HCT116 (cell line): ENCODE measurements around the gene POLR3H. TPM values are rescaled to one million over a fixed set of nuclear protein-coding genes. Genes with fewer than 3 reads are reported as not detected.

ENCODE experiments used
- ATAC-seq: fragments of 200-7000 bp; cut with Tn5 transposase; 2 replicates; pipeline ENCODE4 v1.9.1; 2020; ENCODE audit warnings: mild to moderate bottlenecking, moderate library complexity
- BruUV-seq: library from RNA; stranded (reverse); fragments of 400-500 nt; replicated peaks from 2 replicates; lab custom pipeline; 2021; lab: Mats Ljungman, UMichigan
- CTCF ChIA-PET: fragments of 300-600 bp; sonication (Branson Sonifier 250); formaldehyde crosslinking; loops from one replicate; lab custom pipeline; 2021; ENCODE audit warnings: antibody characterized with exemption; lab: Charles Lee
- POLR2A ChIA-PET: fragments of 300-600, 350-600 bp; sonication (Branson Sonifier 250); formaldehyde crosslinking; loops from one replicate; lab custom pipeline; 2021; ENCODE audit warnings: antibody characterized with exemption; lab: Charles Lee
- RAD21 ChIA-PET, 2 experiments: fragments of 300-600 bp; sonication (Branson Sonifier 250); formaldehyde crosslinking; loops; one replicate each; lab custom pipeline; 2023; ENCODE audit warnings: low total read pairs in 2 of 2; ENCODE audit not compliant: uncharacterized antibody in 2 of 2, unreplicated experiment in 2 of 2, low non-redundant PET in 1 of 2; lab: Charles Lee
- DNase-seq: peaks from one replicate; pipeline ENCODE4 v3.0.0-alpha.2; 2010; ENCODE audit warnings: low read depth, low spot score
- H2AFZ ChIP-seq: fragments of 200-600 bp; shearing (Covaris generic), sonication (generic); 2 replicates; pipeline ENCODE4 v1.6.1; 2017; ENCODE audit warnings: low read depth, mixed run types, mixed read lengths, antibody characterized with exemption, low read length; ENCODE audit not compliant: poor library complexity, severe bottlenecking
- H3K27ac ChIP-seq: 2 replicates; pipeline ENCODE4 v1.5.1; 2012; ENCODE audit warnings: low read depth, low read length
- H3K27me3 ChIP-seq: fragments of 200-600 bp; sonication (generic); 2 replicates; pipeline ENCODE4 v1.6.1; 2016; ENCODE audit warnings: mixed run types, low read length, mixed read lengths; ENCODE audit not compliant: insufficient read depth
- H3K36me3 ChIP-seq, 2 experiments: fragments of 200-500 bp in 1 of 2; fragments of 200-600 bp in 1 of 2; sonication (Bioruptor generic) in 1 of 2; sonication (generic) in 1 of 2; 2 replicates each; pipeline versions ENCODE4 v1.5.1 to v1.6.1; 2014 to 2016; ENCODE audit warnings: low read length in 2 of 2, inconsistent platforms in 1 of 2, mixed read lengths in 1 of 2, mixed run types in 1 of 2; ENCODE audit not compliant: insufficient read depth in 2 of 2, control insufficient read depth in 1 of 2
- H3K4me1 ChIP-seq, 2 experiments: fragments of 200-600 bp in 1 of 2; sonication (generic) in 1 of 2; 2 replicates each; pipeline versions ENCODE4 v1.5.1 to v1.6.1; 2012 to 2017; ENCODE audit warnings: low read length in 2 of 2, inconsistent platforms in 1 of 2, mild to moderate bottlenecking in 1 of 2, mixed read lengths in 1 of 2, mixed run types in 1 of 2, moderate library complexity in 1 of 2; ENCODE audit not compliant: insufficient read depth in 2 of 2, control insufficient read depth in 1 of 2
- H3K4me2 ChIP-seq: fragments of 200-600 bp; sonication (generic); 2 replicates; pipeline ENCODE4 v1.6.1; 2017; ENCODE audit warnings: mixed run types, low read length, mixed read lengths
- H3K4me3 ChIP-seq, 2 experiments: fragments of 200-600 bp in 1 of 2; sonication (generic) in 1 of 2; replicated peaks in 1 of 2; 2 replicates each; pipeline ENCODE4 v1.5.1; 2011 to 2016; ENCODE audit warnings: low read length in 2 of 2, control low read depth in 1 of 2, low read depth in 1 of 2, mild to moderate bottlenecking in 1 of 2, mixed read lengths in 1 of 2, mixed run types in 1 of 2
- H3K79me2 ChIP-seq: fragments of 200-600 bp; sonication (generic); 2 replicates; pipeline ENCODE4 v1.6.1; 2017; ENCODE audit warnings: mild to moderate bottlenecking, mixed run types, low read length, moderate library complexity, mixed read lengths; ENCODE audit not compliant: insufficient read depth
- H3K9ac ChIP-seq: fragments of 200-600 bp; sonication (generic); 2 replicates; pipeline ENCODE4 v1.6.1; 2016; ENCODE audit warnings: low read length, mixed read lengths
- H3K9me2 ChIP-seq: fragments of 200-600 bp; sonication (generic), shearing (Covaris generic); 2 replicates; pipeline ENCODE4 v1.6.1; 2017; ENCODE audit warnings: mixed run types, mild to moderate bottlenecking, moderate library complexity; ENCODE audit not compliant: insufficient read depth
- H3K9me3 ChIP-seq, 2 experiments: fragments of 200-500 bp in 1 of 2; fragments of 200-600 bp in 1 of 2; sonication (Bioruptor generic) in 1 of 2; sonication (generic) in 1 of 2; 2 replicates each; pipeline ENCODE4 v1.6.1; 2014 to 2017; ENCODE audit warnings: low read length in 2 of 2, mixed read lengths in 2 of 2, inconsistent platforms in 1 of 2, low read depth in 1 of 2, mild to moderate bottlenecking in 1 of 2, mixed run types in 1 of 2, moderate library complexity in 1 of 2; ENCODE audit not compliant: control insufficient read depth in 1 of 2, insufficient read depth in 1 of 2
- H4K20me1 ChIP-seq: fragments of 200-600 bp; sonication (generic), shearing (Covaris generic); 2 replicates; pipeline ENCODE4 v1.6.1; 2017; ENCODE audit warnings: mixed run types, mild to moderate bottlenecking, moderate library complexity; ENCODE audit not compliant: insufficient read depth
- CTCF ChIP-seq, 3 experiments: fragments of 200-600 bp in 1 of 3; sonication (generic) in 1 of 3; IDR thresholded peaks in 2 of 3; conservative IDR thresholded peaks in 1 of 3; 2 replicates each; pipeline ENCODE4 v1.5.1; 2012 to 2017; ENCODE audit warnings: low read depth in 2 of 3, low read length in 2 of 3, antibody characterized with exemption in 1 of 3, borderline replicate concordance in 1 of 3, control low read depth in 1 of 3, mild to moderate bottlenecking in 1 of 3, mixed read lengths in 1 of 3, mixed run types in 1 of 3, moderate library complexity in 1 of 3; ENCODE audit not compliant: insufficient read depth in 1 of 3
- EGR1 ChIP-seq: IDR thresholded peaks from 2 replicates; pipeline ENCODE4 v1.6.1; 2012; ENCODE audit warnings: low read depth
- EZH2 ChIP-seq: fragments of 200-600 bp; sonication (generic); IDR thresholded peaks from 2 replicates; pipeline ENCODE4 v1.6.1; 2017; ENCODE audit warnings: antibody characterized with exemption, mixed run types
- JUND ChIP-seq: IDR thresholded peaks from 2 replicates; pipeline ENCODE4 v1.6.1; 2012
- POLR2AphosphoS5 ChIP-seq: IDR thresholded peaks from 2 replicates; pipeline ENCODE4 v1.6.1; 2011; ENCODE audit warnings: mild to moderate bottlenecking, low read depth, low read length, moderate library complexity
- SRF ChIP-seq: IDR thresholded peaks from 2 replicates; pipeline ENCODE4 v1.6.1; 2012; ENCODE audit warnings: low read depth
- YY1 ChIP-seq: IDR thresholded peaks from 2 replicates; pipeline ENCODE4 v1.6.1; 2011; ENCODE audit warnings: low read length, low read depth, moderate library complexity, mild to moderate bottlenecking; ENCODE audit not compliant: insufficient replicate concordance; ENCODE audit errors: extremely low read depth
- intact Hi-C: fragments of 100-400 bp; cut with micrococcal nuclease; formaldehyde crosslinking; loops from 2 replicates; pipeline ENCODE4 v1.10.0; 2022
- total RNA-seq: library from RNA; stranded (reverse); gene quantifications from one replicate; pipeline ENCODE4 v1.2.1, GENCODE V29; 2021; ENCODE audit not compliant: unreplicated experiment
- TF ChIP-seq, protein P1 (sequence below): IDR thresholded peaks from 2 replicates; pipeline ENCODE4 v1.6.1; 2012

POLR3H gene
- total RNA-seq, 1 experiment from 2014 or later: 62.1 TPM

DNA sequence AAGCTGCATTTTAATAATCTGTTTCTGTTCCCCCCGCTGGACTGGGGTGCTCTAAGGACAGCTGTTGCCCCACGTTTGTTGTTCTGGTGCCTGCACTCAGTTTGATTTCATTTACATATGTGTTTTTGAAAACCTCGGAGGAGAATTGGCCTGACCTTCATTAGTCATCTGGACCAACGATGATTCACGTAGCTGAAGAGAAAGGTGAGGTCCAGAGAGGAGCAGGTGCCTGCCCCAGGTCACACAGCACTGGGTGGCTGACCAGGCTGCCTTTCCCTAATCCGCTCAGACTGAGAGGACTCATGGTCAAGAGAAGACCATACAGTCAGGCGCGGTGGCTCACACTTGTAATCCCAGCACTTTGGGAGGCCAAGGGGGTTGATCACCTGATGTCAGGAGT lies 20.3 kb upstream of the POLR3H start:
- H4K20me1 ChIP-seq: no peaks in the 10 kb centered on the region
- no peaks in the 10 kb centered on the region for H3K9me3 ChIP-seq
- no TSS peak for BruUV-seq
- no peaks in the 10 kb centered on the region for H3K9me2 ChIP-seq
- no peak for TF ChIP-seq JUND
- no peak for TF ChIP-seq CTCF (IDR thresholded peaks at IDR 0.05 in 2 of 3, conservative IDR thresholded peaks at IDR 0.05 in 1 of 3; ENCODE audit: borderline replicate concordance in 1 of 3, insufficient read depth in 1 of 3, low read depth in 2 of 3, low read length in 2 of 3)
- no peak for TF ChIP-seq SRF
- no peak for TF ChIP-seq EGR1
- TF ChIP-seq, protein P1, sequence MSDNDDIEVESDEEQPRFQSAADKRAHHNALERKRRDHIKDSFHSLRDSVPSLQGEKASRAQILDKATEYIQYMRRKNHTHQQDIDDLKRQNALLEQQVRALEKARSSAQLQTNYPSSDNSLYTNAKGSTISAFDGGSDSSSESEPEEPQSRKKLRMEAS: no peak
- no peak for TF ChIP-seq EZH2
- no peak for TF ChIP-seq POLR2AphosphoS5
- TF ChIP-seq YY1: no peak
- peak overlapping the region; percentile 58 for H3K4me2 ChIP-seq
- ChIA-PET RAD21 (no interaction called here), CTCF (interaction anchor here (0.9 kb wide), 1 partner anchor 11 kb away, joined by 3 read pairs; no protein-coding TSS in a partner anchor), POLR2A (interaction anchor here (0.7 to 2.3 kb wide), 2 partner anchors 25 to 103 kb away, joined by 3 to 16 read pairs; partner anchors contain the start of gene PMM1)
- H3K4me1 ChIP-seq: peaks cover 29 to 59% of the 10 kb centered on the region in 2 experiments
- H3K27ac ChIP-seq: 0 out of 2 replicates have a peak overlapping the region, but pooled peaks have one; percentile 22
- intact Hi-C loops: no loop called here
- H3K79me2 ChIP-seq: no peaks in the 10 kb centered on the region
- H3K27me3 ChIP-seq: no peaks in the 10 kb centered on the region
- ATAC-seq (peak; percentile 23; the same call in 1 of the 2 replicates), DNase-seq (no peak)
- H2AFZ ChIP-seq: no peak overlapping the region
- no peak overlapping the region for H3K9ac ChIP-seq
- H3K4me3 ChIP-seq: no peak overlapping the region
- no peaks in the 10 kb centered on the region for H3K36me3 ChIP-seq
